ENCODE results near the gene LRCOL1.

Gene LRCOL1

GRCh38 chr12:132635076-132635955, 24.9 kb upstream of the LRCOL1 start:
- in situ Hi-C loops (cut with MboI; ENCODE audit: low pct_unique_long_range_greater_than_20kb, low sequenced_read_pairs, unreplicated experiment): no loop called here
- no peak for DNase-seq (ENCODE audit: low spot score)
- TF ChIP-seq, protein P1, sequence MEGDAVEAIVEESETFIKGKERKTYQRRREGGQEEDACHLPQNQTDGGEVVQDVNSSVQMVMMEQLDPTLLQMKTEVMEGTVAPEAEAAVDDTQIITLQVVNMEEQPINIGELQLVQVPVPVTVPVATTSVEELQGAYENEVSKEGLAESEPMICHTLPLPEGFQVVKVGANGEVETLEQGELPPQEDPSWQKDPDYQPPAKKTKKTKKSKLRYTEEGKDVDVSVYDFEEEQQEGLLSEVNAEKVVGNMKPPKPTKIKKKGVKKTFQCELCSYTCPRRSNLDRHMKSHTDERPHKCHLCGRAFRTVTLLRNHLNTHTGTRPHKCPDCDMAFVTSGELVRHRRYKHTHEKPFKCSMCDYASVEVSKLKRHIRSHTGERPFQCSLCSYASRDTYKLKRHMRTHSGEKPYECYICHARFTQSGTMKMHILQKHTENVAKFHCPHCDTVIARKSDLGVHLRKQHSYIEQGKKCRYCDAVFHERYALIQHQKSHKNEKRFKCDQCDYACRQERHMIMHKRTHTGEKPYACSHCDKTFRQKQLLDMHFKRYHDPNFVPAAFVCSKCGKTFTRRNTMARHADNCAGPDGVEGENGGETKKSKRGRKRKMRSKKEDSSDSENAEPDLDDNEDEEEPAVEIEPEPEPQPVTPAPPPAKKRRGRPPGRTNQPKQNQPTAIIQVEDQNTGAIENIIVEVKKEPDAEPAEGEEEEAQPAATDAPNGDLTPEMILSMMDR (IDR thresholded peaks at IDR 0.05; ENCODE audit: extremely low read depth, insufficient read depth, missing control alignments): no peak

DNA sequence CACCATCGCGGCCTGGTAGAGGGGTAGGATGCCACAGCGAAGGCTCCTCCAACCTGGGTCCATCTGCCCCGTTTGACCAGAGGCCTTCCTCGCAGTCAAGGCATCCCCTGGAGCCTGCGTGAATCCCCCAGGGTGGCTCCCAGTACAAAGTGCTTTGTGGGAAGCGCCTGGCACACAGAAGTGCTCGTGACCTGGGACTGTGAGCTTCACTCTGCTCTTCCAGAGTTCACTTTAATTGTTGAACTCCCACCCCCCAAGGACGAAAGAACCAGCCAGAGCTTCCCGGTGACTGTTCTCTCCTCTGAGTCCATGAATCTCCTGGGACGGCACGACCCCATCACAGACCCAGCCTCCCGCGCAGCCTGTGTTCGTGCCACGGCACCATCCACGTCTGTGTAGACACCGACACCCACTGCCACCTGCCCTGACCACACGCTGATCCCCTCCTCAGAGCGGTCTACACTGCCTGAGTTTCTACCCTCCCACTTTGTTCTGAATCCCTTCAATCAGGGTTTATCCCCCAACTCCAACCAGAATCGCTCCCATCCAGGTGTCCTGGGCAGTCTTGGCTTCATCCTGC, 24.1 kb upstream of the LRCOL1 start:
- in situ Hi-C loops (cut with MboI; ENCODE audit: low pct_unique_long_range_greater_than_20kb, low sequenced_read_pairs, unreplicated experiment): no loop called here
- no peak for DNase-seq (ENCODE audit: low spot score)
- TF ChIP-seq, protein P1 (IDR thresholded peaks at IDR 0.05; ENCODE audit: extremely low read depth, insufficient read depth, missing control alignments): no peak

DNA sequence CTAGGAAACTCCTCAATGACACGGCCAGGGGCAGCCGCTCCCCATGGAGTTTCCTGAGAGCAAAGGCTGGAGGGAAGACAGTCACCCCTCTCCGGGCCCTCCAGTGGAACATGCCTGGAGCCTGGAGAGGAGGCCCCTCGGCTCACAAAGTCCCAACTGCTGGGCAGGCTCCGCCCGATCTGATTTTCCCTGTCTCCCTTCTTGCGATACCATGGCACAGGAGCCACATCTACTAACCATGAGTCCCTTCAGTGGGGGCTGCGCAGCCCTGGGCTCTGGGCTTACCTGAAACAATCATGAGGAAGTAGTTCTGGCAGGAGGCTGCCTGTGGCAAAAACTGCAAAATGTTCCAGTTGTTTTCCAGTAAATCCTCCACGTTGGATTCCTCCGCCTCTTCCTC, 23.5 kb upstream of the LRCOL1 start:
- in situ Hi-C loops (cut with MboI; ENCODE audit: low pct_unique_long_range_greater_than_20kb, low sequenced_read_pairs, unreplicated experiment): no loop called here
- TF ChIP-seq, protein P1 (IDR thresholded peaks at IDR 0.05; ENCODE audit: extremely low read depth, insufficient read depth, missing control alignments): no peak
- no peak for DNase-seq (ENCODE audit: low spot score)

DNA sequence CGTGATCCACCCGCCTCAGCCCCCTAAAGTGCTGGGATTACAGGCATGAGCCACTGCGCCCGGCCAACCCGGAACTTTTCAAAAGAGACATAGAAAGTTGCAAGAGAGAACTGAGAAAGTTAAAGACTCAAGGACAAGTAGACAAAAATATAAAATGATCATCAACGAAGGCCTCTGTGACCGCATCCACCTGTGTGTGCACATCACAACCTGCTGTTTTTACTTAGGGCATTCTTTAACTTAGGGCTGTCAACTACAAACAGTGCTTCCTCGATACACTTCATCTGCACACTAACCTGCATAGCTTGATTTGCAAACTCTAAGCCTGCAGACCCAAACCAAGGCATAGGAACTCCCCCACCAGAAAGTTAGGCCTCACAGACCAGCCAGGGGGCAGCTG, 23.0 kb upstream of the LRCOL1 start:
- TF ChIP-seq, protein P1 (IDR thresholded peaks at IDR 0.05; ENCODE audit: extremely low read depth, insufficient read depth, missing control alignments): no peak
- in situ Hi-C loops (cut with MboI; ENCODE audit: low pct_unique_long_range_greater_than_20kb, low sequenced_read_pairs, unreplicated experiment): no loop called here
- DNase-seq (ENCODE audit: low spot score): no peak

DNA sequence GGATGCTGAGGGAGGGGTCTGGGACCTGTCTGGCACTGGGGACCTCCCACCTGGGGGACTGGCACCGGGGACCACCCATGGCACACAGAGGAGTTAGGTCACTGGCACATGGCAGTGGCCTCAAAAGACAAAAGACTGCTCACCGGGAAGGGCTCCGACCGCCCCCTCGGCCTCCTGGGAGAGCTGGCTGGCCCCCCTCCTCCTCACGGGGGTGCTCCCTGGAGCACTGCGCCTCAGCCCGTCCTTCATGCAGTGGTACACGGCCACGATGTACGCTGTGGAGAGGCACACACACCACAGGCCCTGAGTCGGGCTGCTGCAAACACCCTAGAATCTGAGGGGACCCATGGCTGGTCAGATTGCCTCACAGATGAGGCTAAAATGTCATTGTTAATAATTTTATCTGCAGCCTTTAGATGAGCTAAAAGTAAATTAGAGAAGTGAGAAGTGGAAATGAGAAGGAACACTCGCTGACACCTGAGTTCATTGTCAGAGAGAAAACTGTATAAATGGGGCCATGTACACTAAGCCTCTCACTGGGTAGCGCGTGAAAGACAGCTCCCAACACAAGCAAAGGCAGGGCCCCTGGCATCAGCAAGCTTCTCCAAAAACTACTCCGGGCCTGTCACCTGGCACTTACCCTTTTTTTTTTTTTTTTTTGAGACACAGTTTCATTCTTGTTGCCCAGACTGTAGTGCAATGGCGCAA, 22.3 kb upstream of the LRCOL1 start:
- TF ChIP-seq, protein P1 (IDR thresholded peaks at IDR 0.05; ENCODE audit: extremely low read depth, insufficient read depth, missing control alignments): no peak
- in situ Hi-C loops (cut with MboI; ENCODE audit: low pct_unique_long_range_greater_than_20kb, low sequenced_read_pairs, unreplicated experiment): no loop called here
- DNase-seq (ENCODE audit: low spot score): no peak

- no peak for DNase-seq (ENCODE audit: low spot score)
- TF ChIP-seq, protein P1 (IDR thresholded peaks at IDR 0.05; ENCODE audit: extremely low read depth, insufficient read depth, missing control alignments): no peak
- in situ Hi-C loops (cut with MboI; ENCODE audit: low pct_unique_long_range_greater_than_20kb, low sequenced_read_pairs, unreplicated experiment): no loop called here
Observed at GRCh38 chr12:132631666-132632065, 21.3 kb upstream of the LRCOL1 start.
